ENCODE measurements around the gene TGFA.

The TGFA gene

GRCh38 chr2:70566464-70566863 lies 12.8 kb upstream of the TGFA start:
- ChIA-PET CTCF (interaction anchor here (0.6 kb wide), 1 partner anchor 156 kb away, joined by 3 read pairs; no protein-coding TSS in a partner anchor), POLR2A (no interaction called here)
- TF ChIP-seq ELF4 (IDR thresholded peaks at IDR 0.05): no peak
- TF ChIP-seq ARNT (IDR thresholded peaks at IDR 0.05): no peak
- TF ChIP-seq TARDBP (IDR thresholded peaks at IDR 0.05): no peak
- no peak for TF ChIP-seq L3MBTL2 (conservative IDR thresholded peaks at IDR 0.05)
- no peak for TF ChIP-seq ZNF384 (IDR thresholded peaks at IDR 0.05)
- no peak for TF ChIP-seq NFRKB (IDR thresholded peaks at IDR 0.05)
- no peak for TF ChIP-seq FOXA1 (IDR thresholded peaks at IDR 0.05)
- TF ChIP-seq FOXK2 (IDR thresholded peaks at IDR 0.05): no peak
- TF ChIP-seq BHLHE40 (IDR thresholded peaks at IDR 0.05; ENCODE audit: borderline replicate concordance): no peak
- no peak for TF ChIP-seq LEF1 (IDR thresholded peaks at IDR 0.05; ENCODE audit: borderline replicate concordance)
- TF ChIP-seq FOXM1 (IDR thresholded peaks at IDR 0.05; ENCODE audit: borderline replicate concordance): no peak
- no peak for DNase-seq (ENCODE audit: extremely low spot score)

DNA sequence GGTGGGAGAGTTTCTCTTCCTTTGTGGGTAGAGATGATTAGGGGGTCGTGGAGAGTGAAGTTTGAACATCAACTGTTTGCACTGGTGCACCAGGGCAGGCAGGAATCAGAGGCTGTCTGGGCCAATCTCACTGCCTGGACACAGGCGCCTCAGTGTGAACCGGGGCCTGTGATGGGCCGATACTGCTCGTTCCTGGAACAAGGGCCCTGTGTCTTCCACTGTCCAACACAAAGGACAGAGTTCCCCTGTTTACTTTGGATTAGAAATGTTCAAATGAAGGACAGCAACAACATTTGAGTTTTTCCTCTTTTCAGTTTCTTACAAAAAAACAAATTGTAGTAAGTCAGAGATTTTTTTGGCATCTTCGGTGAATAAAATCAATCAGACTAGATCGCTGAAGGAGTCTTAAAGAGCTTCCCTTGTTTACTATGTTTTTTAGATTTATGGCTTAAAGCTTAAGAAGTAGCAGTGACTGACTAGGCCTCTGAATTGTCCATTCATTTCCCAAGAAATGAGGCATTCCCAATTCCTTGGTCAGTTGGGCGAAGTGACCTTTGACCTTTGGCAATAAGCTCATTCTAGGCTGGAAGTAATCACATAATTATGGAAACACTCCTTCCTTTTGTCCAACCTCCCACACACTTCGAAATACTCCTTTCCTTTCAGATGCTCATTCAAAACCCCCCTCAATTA lies 11.6 kb upstream of the TGFA start:
- ChIA-PET CTCF (interaction anchor here (1.0 kb wide), 1 partner anchor 52 kb away, joined by 4 read pairs; no protein-coding TSS in a partner anchor), POLR2A (interaction anchor here (1.2 kb wide), 1 partner anchor 272 kb away, joined by 5 read pairs; the partner anchor contains the start of gene SNRPG)
- no peak for TF ChIP-seq ARNT (IDR thresholded peaks at IDR 0.05)
- TF ChIP-seq L3MBTL2 (conservative IDR thresholded peaks at IDR 0.05): no peak
- no peak for TF ChIP-seq ELF4 (IDR thresholded peaks at IDR 0.05)
- TF ChIP-seq BHLHE40 (IDR thresholded peaks at IDR 0.05; ENCODE audit: borderline replicate concordance): no peak
- no peak for TF ChIP-seq HDGF (IDR thresholded peaks at IDR 0.05; ENCODE audit: borderline replicate concordance)
- TF ChIP-seq SUZ12 (IDR thresholded peaks at IDR 0.05): no peak
- no peak for TF ChIP-seq SP1 (IDR thresholded peaks at IDR 0.05)
- no peak for TF ChIP-seq FOXA1 (IDR thresholded peaks at IDR 0.05)
- no peak for TF ChIP-seq FOXK2 (IDR thresholded peaks at IDR 0.05)
- TF ChIP-seq TARDBP (IDR thresholded peaks at IDR 0.05): no peak
- no peak for TF ChIP-seq ZNF384 (IDR thresholded peaks at IDR 0.05)
- DNase-seq (ENCODE audit: extremely low spot score): no peak

GRCh38 chr2:70561893-70562292 lies 8.3 kb upstream of the TGFA start:
- DNase-seq (ENCODE audit: extremely low spot score): no peak
- TF ChIP-seq ZNF384 (IDR thresholded peaks at IDR 0.05) (no peak), CTBP1 (IDR thresholded peaks at IDR 0.05; ENCODE audit: borderline replicate concordance) (no peak), ARNT (IDR thresholded peaks at IDR 0.05) (no peak), LEF1 (IDR thresholded peaks at IDR 0.05; ENCODE audit: borderline replicate concordance) (no peak), FOXK2 (IDR thresholded peaks at IDR 0.05) (no peak), ELF4 (IDR thresholded peaks at IDR 0.05) (no peak), SP1 (IDR thresholded peaks at IDR 0.05) (no peak), HDGF (IDR thresholded peaks at IDR 0.05; ENCODE audit: borderline replicate concordance) (no peak), NFRKB (IDR thresholded peaks at IDR 0.05) (no peak), SUZ12 (IDR thresholded peaks at IDR 0.05) (no peak), TARDBP (IDR thresholded peaks at IDR 0.05) (no peak), BHLHE40 (IDR thresholded peaks at IDR 0.05; ENCODE audit: borderline replicate concordance) (no peak), PKNOX1 (IDR thresholded peaks at IDR 0.05) (no peak), FOXA1 (IDR thresholded peaks at IDR 0.05) (no peak), FOXM1 (IDR thresholded peaks at IDR 0.05; ENCODE audit: borderline replicate concordance) (no peak), L3MBTL2 (conservative IDR thresholded peaks at IDR 0.05) (no peak)
- ChIA-PET POLR2A (no interaction called here), CTCF (no interaction called here)

- no peak for TF ChIP-seq PKNOX1 (IDR thresholded peaks at IDR 0.05)
- no peak for TF ChIP-seq FOXK2 (IDR thresholded peaks at IDR 0.05)
- no peak for TF ChIP-seq CTBP1 (IDR thresholded peaks at IDR 0.05; ENCODE audit: borderline replicate concordance)
- no peak for TF ChIP-seq FOXA1 (IDR thresholded peaks at IDR 0.05)
- TF ChIP-seq ARNT (IDR thresholded peaks at IDR 0.05): no peak
- TF ChIP-seq LEF1 (IDR thresholded peaks at IDR 0.05; ENCODE audit: borderline replicate concordance): no peak
- no peak for TF ChIP-seq ELF4 (IDR thresholded peaks at IDR 0.05)
- TF ChIP-seq L3MBTL2 (conservative IDR thresholded peaks at IDR 0.05): no peak
- no peak for TF ChIP-seq BHLHE40 (IDR thresholded peaks at IDR 0.05; ENCODE audit: borderline replicate concordance)
- TF ChIP-seq TARDBP (IDR thresholded peaks at IDR 0.05): no peak
- no peak for TF ChIP-seq NFRKB (IDR thresholded peaks at IDR 0.05)
- no peak for TF ChIP-seq HDGF (IDR thresholded peaks at IDR 0.05; ENCODE audit: borderline replicate concordance)
- POLR2A ChIA-PET: no interaction called here
- CTCF ChIA-PET: no interaction called here
- DNase-seq (ENCODE audit: extremely low spot score): no peak
These were observed 6.8 kb upstream of the TGFA start for GRCh38 chr2:70560442-70560841.

- CTCF ChIA-PET: no interaction called here
- POLR2A ChIA-PET: no interaction called here
- TF ChIP-seq ZNF384 (IDR thresholded peaks at IDR 0.05) (no peak), ELF4 (IDR thresholded peaks at IDR 0.05) (no peak), SUZ12 (IDR thresholded peaks at IDR 0.05) (no peak), ARNT (IDR thresholded peaks at IDR 0.05) (no peak), HDGF (IDR thresholded peaks at IDR 0.05; ENCODE audit: borderline replicate concordance) (no peak), PKNOX1 (IDR thresholded peaks at IDR 0.05) (no peak), FOXA1 (IDR thresholded peaks at IDR 0.05) (no peak), NFRKB (IDR thresholded peaks at IDR 0.05) (no peak), FOXM1 (IDR thresholded peaks at IDR 0.05; ENCODE audit: borderline replicate concordance) (no peak), TARDBP (IDR thresholded peaks at IDR 0.05) (no peak), SP1 (IDR thresholded peaks at IDR 0.05) (no peak), BHLHE40 (IDR thresholded peaks at IDR 0.05; ENCODE audit: borderline replicate concordance) (no peak), FOXK2 (IDR thresholded peaks at IDR 0.05) (no peak), CTBP1 (IDR thresholded peaks at IDR 0.05; ENCODE audit: borderline replicate concordance) (no peak), L3MBTL2 (conservative IDR thresholded peaks at IDR 0.05) (no peak), LEF1 (IDR thresholded peaks at IDR 0.05; ENCODE audit: borderline replicate concordance) (no peak)
These were observed 6.4 kb upstream of the TGFA start for GRCh38 chr2:70560040-70560439.

More at GRCh38 chr2:70560040-70560439, 6.4 kb upstream of the TGFA start:
- no peak for DNase-seq (ENCODE audit: extremely low spot score)

Data from HEK293T (cell line).